Sigmoid colon (tissue), 7 donors: ENCODE results near the gene MYO18B. TPM values are rescaled to one million over a fixed set of nuclear protein-coding genes. Genes with fewer than 3 reads are reported as not detected.

ENCODE experiments used
- DNase-seq: peaks from one replicate; pipeline ENCODE4 v3.0.0-alpha.2; 2019
- H3K27ac ChIP-seq, 4 donors: fragments of 200-600 bp; sonication (generic); one replicate each; pipeline ENCODE4 v1.5.1; 2016 to 2019; ENCODE audit warnings: mild to moderate bottlenecking in 1 of 4
- H3K27me3 ChIP-seq, 3 donors: fragments of 200-600 bp; sonication (generic); one replicate each; pipeline ENCODE4 v1.5.1; 2019; ENCODE audit warnings: mild to moderate bottlenecking in 1 of 3
- H3K36me3 ChIP-seq, 4 donors: fragments of 200-600 bp; sonication (generic); one replicate each; pipeline ENCODE4 v1.5.1; 2016 to 2019
- H3K4me1 ChIP-seq, 4 donors: fragments of 200-600 bp; sonication (generic); one replicate each; pipeline ENCODE4 v1.5.1; 2017 to 2019
- H3K4me3 ChIP-seq, 4 donors: fragments of 200-600 bp; sonication (generic); one replicate each; pipeline ENCODE4 v1.5.1; 2017 to 2019; ENCODE audit warnings: mild to moderate bottlenecking in 2 of 4, moderate library complexity in 1 of 4
- H3K9me3 ChIP-seq, 4 donors: fragments of 200-600 bp in 3 of 4; sonication (generic) in 3 of 4; one replicate each; pipeline versions ENCODE4 v1.5.1 to v1.6.1; 2013 to 2019
- CTCF ChIP-seq, 4 experiments: fragments of 450-650 bp in 3 of 4; fragments of 200-600 bp in 1 of 4; IDR thresholded peaks; one replicate each; pipeline ENCODE4 v1.5.1; 2016 to 2019; ENCODE audit warnings: antibody characterized with exemption in 4 of 4, mild to moderate bottlenecking in 3 of 4, moderate library complexity in 2 of 4
- EP300 ChIP-seq, 4 donors: sonication (generic); formaldehyde crosslinking; IDR thresholded peaks; one replicate each; pipeline ENCODE4 v1.6.1; 2017; ENCODE audit warnings: antibody characterized with exemption in 4 of 4
- POLR2A ChIP-seq, 2 donors: fragments of 450-650 bp; IDR thresholded peaks; one replicate each; pipeline ENCODE4 v1.6.1; 2016; ENCODE audit warnings: antibody characterized with exemption in 2 of 2, mild to moderate bottlenecking in 2 of 2, moderate library complexity in 2 of 2
- POLR2AphosphoS5 ChIP-seq, 4 donors: sonication (generic); formaldehyde crosslinking; IDR thresholded peaks; one replicate each; pipeline ENCODE4 v1.6.1; 2017; ENCODE audit warnings: antibody characterized with exemption in 4 of 4
- WGBS, 2 donors: extraction: QIAGEN DNeasy Blood & Tissue Kit; methylation state at CpG; one replicate each; pipeline ENCODE4 v1.1.7; 2013; 5-methylcytosine and 5-hydroxymethylcytosine counted together
- intact Hi-C: fragments of 100-400 bp; cut with DNase I; formaldehyde crosslinking; loops from one replicate; pipeline ENCODE4 v1.15.1; 2023
- polyA plus RNA-seq, 3 donors: library from polyadenylated mRNA; stranded (reverse); fragments of 200-250 nt; gene quantifications; one replicate each; pipeline ENCODE4 v1.2.3, GENCODE V29; 2013
- total RNA-seq, 4 donors: library from RNA; depleted of rRNA; stranded (reverse); fragments of >200 nt; gene quantifications; one replicate each; pipeline ENCODE4 v1.1.0, GENCODE V29; 2016
- donor health status: healthy with polysubstance abuse.
- donor health status: Bipolar disorder and iron deficiency.
- donor health status: healthy.

Gene MYO18B
- total and polyA plus RNA-seq, 7 donors, result under 0.01 to 0.60 (median 0.30) TPM; not detected in 3

GRCh38 chr22:25959818-25960774 lies 218.1 kb downstream of the MYO18B start:
- Histone ChIP-seq H3K27me3 (peaks cover 0 to 6% (median 0%) of the 10 kb centered on the region in 3 donors), H3K9me3 (no peaks in the 10 kb centered on the region), H3K4me3 (no peak overlapping the region), H3K36me3 (no peaks in the 10 kb centered on the region), H3K4me1 (no peaks in the 10 kb centered on the region), H3K27ac (no peak overlapping the region)
- intact Hi-C loops, result loop anchor here (10.0 kb wide), 1 partner anchor 55 kb away; no protein-coding TSS in a partner anchor
- TF ChIP-seq POLR2AphosphoS5 (IDR thresholded peaks at IDR 0.05), result no peak
- no peak for TF ChIP-seq POLR2A (IDR thresholded peaks at IDR 0.05)
- DNase-seq, result no peak
- 78 to 79% methylated on average over 12 of the region's 12 CpGs for WGBS, 2 donors

- Histone ChIP-seq H3K27me3 (peaks cover 0 to 19% (median 0%) of the 10 kb centered on the region in 3 donors), H3K9me3 (no peaks in the 10 kb centered on the region), H3K4me1 (no peaks in the 10 kb centered on the region), H3K27ac (no peak overlapping the region), H3K36me3 (no peaks in the 10 kb centered on the region), H3K4me3 (no peak overlapping the region)
- DNase-seq, result no peak
- TF ChIP-seq POLR2A (IDR thresholded peaks at IDR 0.05) (no peak), POLR2AphosphoS5 (IDR thresholded peaks at IDR 0.05) (no peak), CTCF (IDR thresholded peaks at IDR 0.05) (no peak), EP300 (IDR thresholded peaks at IDR 0.05) (no peak)
- intact Hi-C loops, result no loop called here
- 68 to 79% methylated on average over 5 of the region's 5 CpGs for WGBS, 2 donors
Measured at GRCh38 chr22:25961699-25962098, 219.7 kb downstream of the MYO18B start.

- intact Hi-C loops, result no loop called here
- no peak for DNase-seq
- WGBS, 2 donors, result 88 to 89% methylated on average over 2 of the region's 2 CpGs
- no peak overlapping the region for H3K27ac ChIP-seq
- no peak overlapping the region for H3K4me3 ChIP-seq
- no peaks in the 10 kb centered on the region for H3K9me3 ChIP-seq
- no peaks in the 10 kb centered on the region for H3K4me1 ChIP-seq
- TF ChIP-seq CTCF (IDR thresholded peaks at IDR 0.05) (no peak), POLR2A (IDR thresholded peaks at IDR 0.05) (no peak), POLR2AphosphoS5 (IDR thresholded peaks at IDR 0.05) (no peak), EP300 (IDR thresholded peaks at IDR 0.05) (no peak)
- peaks cover 0 to 19% (median 0%) of the 10 kb centered on the region in 3 donors for H3K27me3 ChIP-seq
- no peaks in the 10 kb centered on the region for H3K36me3 ChIP-seq
Measured at GRCh38 chr22:25962711-25963110, 220.7 kb downstream of the MYO18B start.

GRCh38 chr22:25964961-25965730 lies 223.2 kb downstream of the MYO18B start:
- Histone ChIP-seq H3K4me1 (no peaks in the 10 kb centered on the region), H3K36me3 (no peaks in the 10 kb centered on the region), H3K4me3 (no peak overlapping the region), H3K9me3 (no peaks in the 10 kb centered on the region), H3K27me3 (peaks cover 0 to 24% (median 0%) of the 10 kb centered on the region in 3 donors), H3K27ac (no peak overlapping the region)
- 76 to 90% methylated on average over 10 of the region's 10 CpGs for WGBS, 2 donors
- intact Hi-C loops, result no loop called here
- TF ChIP-seq POLR2A (IDR thresholded peaks at IDR 0.05), result no peak
- no peak for TF ChIP-seq EP300 (IDR thresholded peaks at IDR 0.05)
- TF ChIP-seq POLR2AphosphoS5 (IDR thresholded peaks at IDR 0.05), result no peak
- no peak for TF ChIP-seq CTCF (IDR thresholded peaks at IDR 0.05)
- DNase-seq, result no peak

GRCh38 chr22:25966448-25966913 lies 224.5 kb downstream of the MYO18B start:
- intact Hi-C loops, result no loop called here
- H3K4me3 ChIP-seq, result no peak overlapping the region
- no peaks in the 10 kb centered on the region for H3K4me1 ChIP-seq
- TF ChIP-seq POLR2AphosphoS5 (IDR thresholded peaks at IDR 0.05), result no peak
- no peak for TF ChIP-seq EP300 (IDR thresholded peaks at IDR 0.05)
- TF ChIP-seq CTCF (IDR thresholded peaks at IDR 0.05), result no peak
- TF ChIP-seq POLR2A (IDR thresholded peaks at IDR 0.05), result no peak
- H3K9me3 ChIP-seq, result no peaks in the 10 kb centered on the region
- H3K27me3 ChIP-seq, result peaks cover 0 to 37% (median 0%) of the 10 kb centered on the region in 3 donors
- no peak overlapping the region for H3K27ac ChIP-seq
- H3K36me3 ChIP-seq, result no peaks in the 10 kb centered on the region
- DNase-seq, result no peak
- 12 to 14% methylated on average over 8 of the region's 8 CpGs for WGBS, 2 donors
